Stimulated activated CD4-positive, alpha-beta T cell treated with anti-CD3 and anti-CD28 coated beads, Interleukin-4, amount 100 ng/mL, for 1 hour (primary cell): ENCODE results near the gene L2HGDH.
"Not testable (repeated sequence)": the region's sequence is repeated elsewhere in the genome, so short reads cannot be mapped to it uniquely, and the experiment has no call there.

ENCODE experiments used
- DNase-seq: peaks from one replicate; pipeline ENCODE4 v3.0.0-alpha.2; 2020

L2HGDH gene

DNA sequence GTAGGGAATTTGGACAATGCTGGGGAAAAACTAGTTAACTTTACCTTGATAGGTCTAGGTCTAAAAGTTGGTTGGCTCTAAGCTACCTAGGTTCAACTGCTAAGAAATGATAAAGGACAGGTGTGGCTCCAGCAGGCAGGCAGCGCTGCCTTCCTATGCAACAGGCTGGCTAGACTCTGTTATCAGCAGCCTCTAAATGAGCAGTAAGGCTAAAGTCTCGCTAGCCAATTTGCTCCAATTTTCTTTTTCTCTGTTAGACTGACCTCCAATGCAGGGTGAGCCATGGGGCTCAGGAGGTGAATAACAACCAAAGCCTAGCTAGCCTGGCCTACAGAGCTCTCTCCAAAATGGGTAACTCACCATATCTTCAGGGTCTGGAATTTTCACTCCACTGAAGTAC lies 26.6 kb upstream of the L2HGDH start:
- no peak for DNase-seq

DNA sequence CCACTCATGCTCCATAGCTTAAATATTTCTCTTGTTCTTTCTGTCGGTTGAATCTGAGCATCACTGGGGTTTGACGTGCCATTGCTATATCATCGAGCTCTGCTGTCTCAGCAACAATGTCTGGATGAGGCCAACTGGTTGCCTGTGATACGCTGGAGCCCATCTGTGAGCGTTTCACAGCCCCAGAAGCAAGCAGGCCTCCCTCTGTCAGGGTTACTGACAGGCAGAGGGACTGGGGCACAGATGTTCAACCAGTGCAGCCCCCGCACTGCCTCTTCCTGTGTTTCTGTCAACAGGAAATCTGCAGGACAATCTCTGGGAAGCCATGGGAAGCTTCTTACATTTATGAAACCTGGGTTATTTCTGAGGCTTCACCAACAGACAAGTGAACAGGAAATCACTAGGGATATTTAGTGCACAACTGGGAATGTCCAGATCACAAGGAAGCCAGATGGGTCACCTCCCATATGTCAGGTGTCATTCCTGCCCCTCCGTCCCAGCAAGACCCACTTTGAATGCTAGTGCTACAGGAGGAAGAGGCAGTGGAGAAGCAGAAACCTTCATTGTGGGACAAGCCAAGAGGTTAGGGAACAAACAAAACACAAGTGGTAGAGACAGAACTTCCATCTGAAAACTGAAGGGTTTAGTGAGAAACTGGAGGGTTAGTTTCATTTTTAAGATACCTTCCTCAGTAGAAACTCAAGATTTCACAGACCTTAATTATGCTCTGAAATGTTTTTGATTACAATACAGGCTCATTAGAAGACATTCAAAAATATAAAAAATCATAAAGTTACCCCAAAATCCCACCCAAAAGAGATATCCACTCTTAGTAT lies 24.2 kb upstream of the L2HGDH start:
- no peak for DNase-seq

DNA sequence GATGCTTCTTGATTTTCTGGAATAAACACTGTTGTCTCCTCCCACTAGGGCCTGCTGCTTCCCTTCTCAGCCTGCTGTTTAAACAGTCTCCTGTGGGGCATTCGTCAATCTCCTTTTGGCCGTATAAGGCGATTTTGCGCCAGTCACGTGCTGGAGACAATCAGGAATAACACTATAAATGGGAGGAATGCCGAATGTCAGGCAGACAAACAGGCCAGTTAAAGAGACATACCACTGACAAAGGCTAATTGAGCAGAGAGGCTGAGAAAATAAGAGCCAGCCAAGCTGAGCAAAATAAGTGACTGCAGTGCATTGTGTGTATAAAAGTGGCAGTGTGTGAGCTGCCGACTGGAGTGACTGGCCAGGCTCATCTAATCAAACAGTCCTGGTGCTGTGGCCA lies 23.4 kb upstream of the L2HGDH start:
- no peak for DNase-seq

GRCh38 chr14:50334211-50334610 lies 22.2 kb upstream of the L2HGDH start:
- no peak for DNase-seq

- DNase-seq: no peak
Observed at GRCh38 chr14:50333014-50333509, 21.0 kb upstream of the L2HGDH start.

DNA sequence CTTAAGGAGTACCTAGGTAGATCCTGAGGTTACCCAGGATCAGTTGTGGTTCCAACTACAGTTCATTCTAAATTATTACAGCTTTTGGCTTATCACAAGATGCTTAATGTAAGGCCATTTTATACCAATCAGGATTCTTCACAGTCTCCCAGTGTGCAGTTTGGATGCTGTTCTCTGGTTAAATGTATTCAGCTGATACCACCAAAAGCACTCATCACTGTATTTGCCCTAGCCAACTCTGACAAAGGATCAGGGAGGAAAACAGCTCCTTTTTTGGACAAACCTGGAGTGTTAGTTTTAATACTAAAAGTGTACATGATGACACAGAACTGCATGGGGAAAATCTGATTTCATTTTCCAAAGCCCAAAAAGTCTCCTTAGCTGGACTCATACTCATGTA lies 19.6 kb upstream of the L2HGDH start:
- DNase-seq: no peak

DNA sequence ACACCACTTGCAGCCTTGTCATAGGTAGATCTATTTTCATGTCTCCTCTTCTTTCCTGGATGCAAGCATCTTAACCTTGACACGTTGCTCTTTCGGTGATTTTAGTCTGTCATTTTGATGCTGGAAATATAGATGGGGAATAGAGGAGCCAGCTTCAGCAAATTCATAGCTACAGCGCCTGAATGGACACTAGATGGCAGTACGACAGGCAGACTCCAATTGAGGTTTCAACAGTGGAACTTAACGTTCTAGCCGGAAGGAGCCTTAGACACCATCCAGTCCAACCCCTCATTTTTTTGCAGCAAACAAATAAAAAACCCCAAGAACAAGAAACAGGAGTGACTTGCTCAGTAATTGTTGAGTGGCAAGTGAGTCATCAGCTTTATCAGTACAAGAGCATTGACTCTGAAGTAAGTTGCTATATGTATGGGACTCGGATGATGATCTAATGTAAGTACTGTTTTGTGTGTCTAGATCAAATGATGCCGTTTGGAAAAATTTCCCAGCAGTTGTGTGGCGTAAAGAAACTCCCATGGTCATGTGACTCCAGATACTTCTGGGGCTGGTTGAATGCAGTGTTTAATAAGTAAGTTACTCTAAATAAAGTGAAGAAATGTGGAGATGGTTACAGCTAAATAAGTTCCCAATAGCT lies 9.1 kb upstream of the L2HGDH start:
- peak; percentile 38 for DNase-seq

DNA sequence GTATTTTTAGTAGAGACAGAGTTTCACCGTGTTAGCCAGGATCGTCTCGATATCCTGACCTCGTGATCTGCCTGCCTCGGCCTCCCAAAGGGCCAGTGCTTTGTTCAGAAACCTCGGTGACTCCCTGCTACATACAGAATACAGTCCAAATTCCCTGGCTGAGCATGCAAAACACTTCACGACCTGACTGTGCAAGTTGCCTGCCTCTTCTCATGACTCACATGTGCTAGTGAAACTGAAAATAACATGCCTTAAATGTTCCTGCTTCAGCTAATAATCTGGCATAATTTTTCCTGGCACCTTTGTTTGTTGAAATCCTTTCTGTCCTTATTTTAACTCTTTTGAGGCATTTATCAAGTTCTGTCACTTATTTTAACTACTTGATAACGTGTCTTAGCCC lies 8.3 kb upstream of the L2HGDH start:
- DNase-seq: no peak

- DNase-seq: no peak
Observed at GRCh38 chr14:50319721-50320120, 7.7 kb upstream of the L2HGDH start.

GRCh38 chr14:50319293-50319692 lies 7.3 kb upstream of the L2HGDH start:
- no peak for DNase-seq

DNA sequence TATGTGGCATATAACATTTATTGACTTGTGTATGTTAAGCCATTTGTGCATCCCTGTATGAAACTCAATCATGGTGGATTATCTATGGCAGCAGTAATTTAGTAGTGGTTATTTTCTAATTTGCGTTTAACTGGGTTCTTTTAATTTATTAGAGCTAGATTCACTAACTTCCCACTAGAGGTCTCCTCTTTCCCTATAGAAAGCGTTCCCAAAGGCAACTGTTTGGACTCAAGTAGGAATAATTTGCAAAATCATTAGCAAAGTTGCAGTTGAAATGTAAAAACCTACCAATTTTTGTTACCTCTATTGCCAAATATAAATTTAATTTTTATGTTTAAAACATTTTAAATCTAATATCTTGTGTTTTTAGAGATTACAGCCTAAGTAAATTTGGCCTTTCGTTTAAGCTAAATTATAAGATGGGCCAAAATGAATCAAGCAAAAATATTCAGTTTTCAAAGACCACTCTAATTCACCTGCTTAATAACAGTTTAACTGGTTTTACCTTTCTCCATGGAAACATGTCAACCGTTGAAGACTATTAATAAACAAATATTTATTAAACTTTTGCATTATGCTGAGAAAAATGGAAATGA lies 6.1 kb upstream of the L2HGDH start:
- no peak for DNase-seq

DNA sequence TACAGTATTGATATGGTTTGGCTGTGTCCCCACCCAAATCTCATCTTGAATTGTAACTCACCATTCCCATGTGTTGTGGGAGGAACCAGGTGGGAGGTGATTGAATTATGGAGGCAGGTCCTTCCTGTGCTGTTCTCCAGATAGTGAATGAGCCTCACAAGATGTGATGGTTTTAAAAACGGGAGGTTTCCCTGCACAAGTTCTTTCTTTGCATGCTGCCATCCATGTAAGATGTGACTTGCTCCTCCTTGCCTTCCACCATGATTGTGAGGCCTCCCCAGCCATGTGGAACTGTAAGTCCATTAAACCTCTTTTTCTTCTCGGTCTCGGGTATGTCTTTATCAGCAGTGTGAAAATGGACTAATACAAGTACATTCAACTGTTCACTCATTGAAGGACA lies 2.1 kb upstream of the L2HGDH start:
- DNase-seq: not testable (repeated sequence)

- DNase-seq: no peak
Observed at GRCh38 chr14:50312734-50313054, 665 bp upstream of the L2HGDH start.

- no peak for DNase-seq
Observed at GRCh38 chr14:50311337-50311971, 575 bp downstream of the L2HGDH start.

- no peak for DNase-seq
Observed at GRCh38 chr14:50310445-50310844, 1.6 kb downstream of the L2HGDH start.

- no peak for DNase-seq
Observed at GRCh38 chr14:50308363-50308915, 3.6 kb downstream of the L2HGDH start.

DNA sequence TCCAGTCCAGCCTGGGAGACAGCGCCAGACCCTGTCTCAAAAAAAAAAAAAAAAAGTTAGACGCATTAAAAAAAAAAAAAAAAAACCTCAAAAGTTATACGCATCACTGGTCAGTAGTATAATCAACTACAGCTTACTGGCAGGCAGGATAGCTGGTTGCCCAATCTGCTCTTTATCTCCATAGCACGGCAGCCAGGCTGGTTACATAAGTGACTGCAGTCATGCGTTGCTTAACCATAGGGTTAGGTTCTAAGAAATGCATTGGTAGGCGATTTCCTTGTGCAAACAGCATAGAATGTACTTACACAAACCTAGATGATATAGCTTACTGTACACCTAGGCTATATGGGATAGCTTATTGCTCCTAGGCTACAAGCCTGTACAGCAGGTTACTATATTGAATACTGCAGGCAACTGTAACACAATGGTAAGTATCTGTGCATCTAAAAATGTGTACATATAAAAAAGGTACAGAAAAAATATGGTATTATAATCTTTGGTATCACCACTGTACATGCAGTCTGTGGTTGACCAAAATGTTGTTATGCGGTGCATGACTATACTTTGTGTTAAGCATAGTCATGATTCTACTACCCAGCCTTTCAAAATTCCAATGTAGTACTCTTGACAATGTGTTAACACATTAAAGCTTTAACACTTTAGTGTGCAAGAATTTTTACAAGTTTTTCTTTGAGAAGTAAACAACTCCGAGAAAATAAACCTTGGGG lies 8.1 kb downstream of the L2HGDH start:
- no peak for DNase-seq

GRCh38 chr14:50301914-50302313 lies 10.1 kb downstream of the L2HGDH start:
- DNase-seq: no peak

DNA sequence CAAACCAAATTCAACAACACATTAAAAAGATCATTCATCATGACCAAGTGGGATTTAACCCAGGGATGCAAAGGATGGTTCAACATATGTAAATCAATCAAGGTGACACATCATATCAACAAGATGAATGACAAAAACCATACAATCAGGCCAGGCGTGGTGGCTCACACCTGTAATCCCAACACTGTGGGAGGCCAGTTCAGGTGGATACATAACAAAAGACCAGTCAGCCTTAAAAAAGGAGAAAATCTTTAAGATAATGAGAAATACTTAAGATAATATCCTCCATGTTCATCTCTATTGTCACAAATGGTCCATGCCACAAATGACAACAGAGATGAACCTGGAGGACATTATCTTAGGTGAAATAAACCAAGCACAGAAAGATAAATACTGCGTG lies 12.4 kb downstream of the L2HGDH start:
- DNase-seq: no peak

GRCh38 chr14:50290306-50290705 lies 21.7 kb downstream of the L2HGDH start:
- DNase-seq: no peak

- DNase-seq: no peak
Observed at GRCh38 chr14:50288146-50288545, 23.9 kb downstream of the L2HGDH start.

DNA sequence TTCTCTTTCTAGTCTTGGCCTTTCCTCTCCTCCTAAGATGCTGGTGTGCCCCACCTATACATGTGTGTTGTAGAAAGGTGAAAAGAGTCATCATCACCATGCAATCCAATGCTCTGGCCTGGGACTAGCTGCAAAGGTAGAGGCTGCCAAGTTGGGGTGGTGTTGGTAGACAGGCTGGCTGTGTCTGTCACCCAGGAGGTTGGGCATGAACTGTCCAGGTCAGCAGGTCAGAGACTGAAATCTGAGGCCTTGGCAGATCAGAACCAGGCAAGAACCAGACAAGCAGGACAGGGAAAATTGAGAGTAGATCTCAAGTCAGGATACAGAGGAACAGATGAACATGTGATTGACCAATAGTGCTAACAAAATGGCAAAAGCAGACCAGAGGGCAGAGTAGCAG lies 26.2 kb downstream of the L2HGDH start:
- DNase-seq: no peak

GRCh38 chr14:50272498-50272897 lies 39.5 kb downstream of the L2HGDH start:
- no peak for DNase-seq
